Gastroesophageal sphincter (tissue), 4 donors: ENCODE measurements around the gene APPBP2. TPM values are rescaled to one million over a fixed set of nuclear protein-coding genes. Genes with fewer than 3 reads are reported as not detected.

Source experiments
- ATAC-seq: fragments of 150-250 bp; one replicate; pipeline ENCODE4 v1.9.1; 2016; ENCODE audit warnings: mild to moderate bottlenecking, moderate library complexity
- H3K27ac ChIP-seq, 4 donors: fragments of 200-600 bp; sonication (generic) in 3 of 4; 1 replicate in 3 of 4; 2 replicates in 1 of 4; pipeline ENCODE4 v1.5.1; 2016 to 2019
- H3K27me3 ChIP-seq: fragments of 200-600 bp; sonication (generic); one replicate; pipeline ENCODE4 v1.5.1; 2019
- H3K36me3 ChIP-seq, 2 donors: fragments of 200-600 bp; sonication (generic); one replicate each; pipeline ENCODE4 v1.5.1; 2019; ENCODE audit warnings: control low read depth in 1 of 2
- H3K4me1 ChIP-seq, 3 donors: fragments of 200-600 bp; sonication (generic); 1 replicate in 2 of 3; 2 replicates in 1 of 3; pipeline ENCODE4 v1.5.1; 2016 to 2019; ENCODE audit warnings: control low read depth in 2 of 3
- H3K4me3 ChIP-seq, 2 donors: fragments of 200-600 bp; sonication (generic); one replicate each; pipeline ENCODE4 v1.5.1; 2019; ENCODE audit warnings: mild to moderate bottlenecking in 1 of 2, moderate library complexity in 1 of 2
- H3K9me3 ChIP-seq, 3 donors: fragments of 200-600 bp; sonication (generic); one replicate each; pipeline ENCODE4 v1.5.1; 2017 to 2019; ENCODE audit warnings: control low read depth in 2 of 3
- EP300 ChIP-seq: sonication (generic); formaldehyde crosslinking; IDR thresholded peaks from one replicate; pipeline ENCODE4 v1.6.1; 2017; ENCODE audit warnings: antibody characterized with exemption, mild to moderate bottlenecking
- POLR2A ChIP-seq, 2 donors: fragments of 450-650 bp; IDR thresholded peaks; one replicate each; pipeline ENCODE4 v1.6.1; 2017; ENCODE audit warnings: antibody characterized with exemption in 2 of 2, mild to moderate bottlenecking in 2 of 2, moderate library complexity in 1 of 2
- POLR2AphosphoS5 ChIP-seq: sonication (generic); formaldehyde crosslinking; IDR thresholded peaks from one replicate; pipeline ENCODE4 v1.6.1; 2017; ENCODE audit warnings: antibody characterized with exemption
- WGBS, 2 donors: methylation state at CpG; one replicate each; pipeline ENCODE4 v1.1.5; 2018; ENCODE audit warnings: low coverage in 1 of 2; 5-methylcytosine and 5-hydroxymethylcytosine counted together
- total RNA-seq, 4 donors: library from RNA; depleted of rRNA; stranded (reverse); fragments of >200 nt; gene quantifications; one replicate each; pipeline ENCODE4 v1.1.0, GENCODE V29; 2016
- TF ChIP-seq, protein P1 (sequence below), 4 experiments: fragments of 200-600 bp in 2 of 4; fragments of 450-650 bp in 2 of 4; sonication (generic) in 1 of 4; IDR thresholded peaks; one replicate each; pipeline ENCODE4 v1.5.1; 2017 to 2019; ENCODE audit warnings: antibody characterized with exemption in 4 of 4, mild to moderate bottlenecking in 2 of 4, moderate library complexity in 2 of 4

APPBP2 gene, protein sequence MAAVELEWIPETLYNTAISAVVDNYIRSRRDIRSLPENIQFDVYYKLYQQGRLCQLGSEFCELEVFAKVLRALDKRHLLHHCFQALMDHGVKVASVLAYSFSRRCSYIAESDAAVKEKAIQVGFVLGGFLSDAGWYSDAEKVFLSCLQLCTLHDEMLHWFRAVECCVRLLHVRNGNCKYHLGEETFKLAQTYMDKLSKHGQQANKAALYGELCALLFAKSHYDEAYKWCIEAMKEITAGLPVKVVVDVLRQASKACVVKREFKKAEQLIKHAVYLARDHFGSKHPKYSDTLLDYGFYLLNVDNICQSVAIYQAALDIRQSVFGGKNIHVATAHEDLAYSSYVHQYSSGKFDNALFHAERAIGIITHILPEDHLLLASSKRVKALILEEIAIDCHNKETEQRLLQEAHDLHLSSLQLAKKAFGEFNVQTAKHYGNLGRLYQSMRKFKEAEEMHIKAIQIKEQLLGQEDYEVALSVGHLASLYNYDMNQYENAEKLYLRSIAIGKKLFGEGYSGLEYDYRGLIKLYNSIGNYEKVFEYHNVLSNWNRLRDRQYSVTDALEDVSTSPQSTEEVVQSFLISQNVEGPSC
- 10 to 100 TPM; 30.0 to 39.2 (median 34.4) TPM for total RNA-seq

DNA sequence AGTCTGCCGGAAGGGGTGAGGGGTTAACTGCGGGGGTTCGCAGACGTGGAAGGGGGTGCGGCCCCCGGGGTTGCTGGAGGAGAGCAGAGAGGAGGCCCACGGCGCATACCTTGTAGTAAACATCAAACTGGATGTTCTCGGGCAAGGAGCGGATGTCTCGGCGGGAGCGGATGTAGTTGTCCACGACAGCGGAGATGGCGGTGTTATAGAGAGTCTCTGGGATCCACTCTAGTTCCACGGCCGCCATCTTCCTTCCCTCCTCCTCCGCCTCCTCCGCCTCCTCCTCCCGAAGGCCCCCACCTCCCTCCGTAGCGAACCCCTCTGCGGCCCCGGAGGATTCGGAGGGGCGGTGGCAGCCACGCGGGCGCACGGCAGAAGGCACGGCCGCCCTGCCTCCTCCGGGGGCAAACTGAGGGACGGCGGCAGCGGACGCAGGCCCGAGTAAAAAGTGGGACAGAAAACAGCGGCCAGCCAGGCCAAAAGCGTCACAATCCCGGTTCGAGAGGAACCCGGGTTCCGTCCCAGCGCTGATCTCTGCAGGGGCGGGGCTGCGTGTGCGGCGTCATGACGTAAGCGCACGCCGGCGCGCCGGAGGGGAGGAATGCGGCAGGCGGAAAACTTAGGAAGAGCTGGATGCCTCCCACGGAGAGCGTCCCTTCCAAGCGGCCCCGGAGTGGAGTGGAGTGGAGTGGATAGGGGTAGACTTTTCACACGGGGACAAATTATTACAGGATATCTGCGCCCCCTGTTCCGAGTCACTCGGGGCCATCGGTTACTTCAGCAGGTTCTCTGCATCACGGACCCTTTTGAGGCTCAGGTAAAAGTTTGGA is at the start of gene APPBP2:
TSS of gene APPBP2 (minus strand) at position 558 of the 830 bp plus-strand sequence. CDS start at position 247, 311 bp downstream.
- Histone ChIP-seq H3K27me3 (no peaks in the 10 kb centered on the region), H3K4me3 (peak within 1 kb of the TSS; percentile 81 to 95), H3K27ac (peak within 1 kb of the TSS; percentile 88 to 99 (median 98)), H3K9me3 (no peaks in the 10 kb centered on the region), H3K4me1 (peaks cover 0 to 51% (median 11%) of the 10 kb centered on the region in 3 donors), H3K36me3 (no peaks in the 10 kb centered on the region)
- ATAC-seq: peak; percentile 98
- WGBS, 2 donors: 0% methylated on average over 8 to 43 of the region's 69 CpGs
- TF ChIP-seq, protein P1, sequence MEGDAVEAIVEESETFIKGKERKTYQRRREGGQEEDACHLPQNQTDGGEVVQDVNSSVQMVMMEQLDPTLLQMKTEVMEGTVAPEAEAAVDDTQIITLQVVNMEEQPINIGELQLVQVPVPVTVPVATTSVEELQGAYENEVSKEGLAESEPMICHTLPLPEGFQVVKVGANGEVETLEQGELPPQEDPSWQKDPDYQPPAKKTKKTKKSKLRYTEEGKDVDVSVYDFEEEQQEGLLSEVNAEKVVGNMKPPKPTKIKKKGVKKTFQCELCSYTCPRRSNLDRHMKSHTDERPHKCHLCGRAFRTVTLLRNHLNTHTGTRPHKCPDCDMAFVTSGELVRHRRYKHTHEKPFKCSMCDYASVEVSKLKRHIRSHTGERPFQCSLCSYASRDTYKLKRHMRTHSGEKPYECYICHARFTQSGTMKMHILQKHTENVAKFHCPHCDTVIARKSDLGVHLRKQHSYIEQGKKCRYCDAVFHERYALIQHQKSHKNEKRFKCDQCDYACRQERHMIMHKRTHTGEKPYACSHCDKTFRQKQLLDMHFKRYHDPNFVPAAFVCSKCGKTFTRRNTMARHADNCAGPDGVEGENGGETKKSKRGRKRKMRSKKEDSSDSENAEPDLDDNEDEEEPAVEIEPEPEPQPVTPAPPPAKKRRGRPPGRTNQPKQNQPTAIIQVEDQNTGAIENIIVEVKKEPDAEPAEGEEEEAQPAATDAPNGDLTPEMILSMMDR (IDR thresholded peaks at IDR 0.05): no peak
- TF ChIP-seq POLR2A (IDR thresholded peaks at IDR 0.05) (peak; percentile 78 to 79), POLR2AphosphoS5 (peak; percentile 92), EP300 (no peak)

DNA sequence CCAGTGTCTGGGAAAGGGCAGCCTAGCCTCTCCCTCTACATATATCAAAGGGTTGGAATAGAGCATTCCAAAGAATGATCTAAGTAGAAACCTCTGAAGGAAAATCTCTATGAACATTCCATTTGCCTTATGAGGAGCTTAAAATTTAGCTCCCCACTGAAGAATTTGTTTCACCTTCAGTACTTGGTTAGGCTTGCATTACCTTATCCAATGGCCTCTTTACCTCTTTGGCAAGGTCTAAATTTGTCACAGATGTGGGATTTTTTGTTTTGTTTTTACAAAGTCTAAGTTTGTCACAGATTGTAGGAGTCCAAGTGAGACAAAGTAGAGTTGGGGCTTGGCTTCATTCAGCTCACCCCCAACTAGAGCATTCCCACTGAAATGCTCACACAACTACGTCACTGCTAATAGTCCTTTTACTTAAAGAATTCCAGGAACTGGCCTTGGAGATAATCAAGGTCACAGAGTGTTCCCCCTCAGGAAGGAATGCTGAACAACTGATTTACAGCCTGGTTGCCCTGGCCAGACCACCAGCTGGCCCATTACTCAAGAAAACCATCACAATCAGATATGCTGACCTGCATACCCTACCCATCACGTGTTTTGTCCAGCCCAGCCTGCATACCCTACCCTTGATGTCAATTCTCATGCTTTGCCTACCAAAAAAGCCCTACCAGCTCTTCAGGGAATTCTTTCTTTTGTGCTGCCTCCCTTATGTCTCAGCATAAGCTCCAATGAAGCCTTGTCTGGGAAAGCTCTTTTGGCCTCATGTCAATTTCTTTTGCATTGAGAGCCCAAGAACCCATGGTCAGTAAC is 47.4 kb upstream of the APPBP2 start:
- Histone ChIP-seq H3K36me3 (no peaks in the 10 kb centered on the region), H3K4me1 (peaks cover 0 to 33% (median 4%) of the 10 kb centered on the region in 3 donors), H3K27me3 (no peaks in the 10 kb centered on the region), H3K27ac (peak overlapping the region in 3 of 4 donors; percentile 38 to 70 (median 54)), H3K4me3 (no peak overlapping the region), H3K9me3 (no peaks in the 10 kb centered on the region)
- TF ChIP-seq, protein P1 (IDR thresholded peaks at IDR 0.05): no peak
- TF ChIP-seq POLR2AphosphoS5: no peak
- no peak for TF ChIP-seq POLR2A (IDR thresholded peaks at IDR 0.05)
- ATAC-seq: peak; percentile 44
- whole genome bisulfite sequencing, 2 donors: 61 to 73% methylated on average over 2 of the region's 2 CpGs

DNA sequence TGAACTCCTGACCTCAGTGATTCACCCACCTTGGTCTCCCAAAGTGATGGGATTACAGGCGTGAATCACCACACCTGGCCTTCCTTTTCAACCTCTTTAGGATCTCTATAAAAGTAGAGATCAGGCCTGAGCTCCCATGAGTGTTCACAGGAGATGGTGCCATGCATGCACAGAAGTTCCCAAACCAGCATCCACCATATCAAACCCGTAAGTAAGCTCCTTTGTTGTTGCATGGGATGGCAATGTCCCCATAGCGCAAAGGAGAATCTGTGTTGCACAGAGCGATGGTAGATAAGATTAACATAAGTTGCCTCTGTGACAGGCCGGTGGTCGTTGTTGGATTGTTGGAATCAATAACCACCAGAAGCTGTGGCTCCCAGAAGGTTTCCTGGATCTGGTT is 39.2 kb upstream of the APPBP2 start:
- WGBS, 2 donors: 88 to 89% methylated on average over 3 to 5 of the region's 6 CpGs
- H3K4me1 ChIP-seq: peaks cover 0 to 8% (median 0%) of the 10 kb centered on the region in 3 donors

DNA sequence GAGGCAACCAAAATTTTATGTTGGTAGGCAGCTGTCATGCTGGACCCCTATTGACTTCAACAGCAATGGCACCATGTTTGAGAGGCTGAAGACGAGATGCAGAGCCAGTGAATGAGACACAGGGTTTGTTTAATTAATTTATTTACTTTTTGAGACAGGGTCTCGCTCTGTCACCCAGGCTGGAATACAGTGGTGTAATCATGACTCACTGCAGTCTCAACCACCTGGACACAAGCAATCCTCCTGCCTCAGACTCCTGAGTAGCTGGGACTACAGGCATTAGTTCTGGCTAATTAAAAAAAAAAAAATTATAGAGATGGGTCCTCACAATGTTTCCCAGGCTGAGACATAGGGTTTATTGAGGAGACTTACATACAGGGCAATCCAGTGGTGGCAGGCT is 37.7 kb upstream of the APPBP2 start:
- Histone ChIP-seq H3K27ac (no peak overlapping the region), H3K4me3 (no peak overlapping the region), H3K4me1 (no peaks in the 10 kb centered on the region), H3K9me3 (no peaks in the 10 kb centered on the region), H3K27me3 (no peaks in the 10 kb centered on the region), H3K36me3 (no peaks in the 10 kb centered on the region)
- WGBS, 2 donors: 72% methylated on average over 2 of the region's 2 CpGs; no CpG with 5 or more reads in 1 of the 2 donors
- no peak for ATAC-seq
- TF ChIP-seq EP300: no peak
- TF ChIP-seq, protein P1 (IDR thresholded peaks at IDR 0.05): no peak
- TF ChIP-seq POLR2AphosphoS5: no peak
- TF ChIP-seq POLR2A (IDR thresholded peaks at IDR 0.05): no peak

More for the DNA sequence above, 39.2 kb upstream of the APPBP2 start:
- no peak overlapping the region for H3K4me3 ChIP-seq
- no peaks in the 10 kb centered on the region for H3K36me3 ChIP-seq
- ATAC-seq: no peak
- H3K27ac ChIP-seq: no peak overlapping the region
- no peaks in the 10 kb centered on the region for H3K9me3 ChIP-seq
- no peaks in the 10 kb centered on the region for H3K27me3 ChIP-seq
- TF ChIP-seq POLR2A (IDR thresholded peaks at IDR 0.05) (no peak), EP300 (no peak), POLR2AphosphoS5 (no peak)
- TF ChIP-seq, protein P1 (IDR thresholded peaks at IDR 0.05): no peak
